ENCODE measurements around the gene MON1B.
"Not testable (repeated sequence)": the region's sequence is repeated elsewhere in the genome, so short reads cannot be mapped to it uniquely, and the experiment has no call there.

Gene MON1B

DNA sequence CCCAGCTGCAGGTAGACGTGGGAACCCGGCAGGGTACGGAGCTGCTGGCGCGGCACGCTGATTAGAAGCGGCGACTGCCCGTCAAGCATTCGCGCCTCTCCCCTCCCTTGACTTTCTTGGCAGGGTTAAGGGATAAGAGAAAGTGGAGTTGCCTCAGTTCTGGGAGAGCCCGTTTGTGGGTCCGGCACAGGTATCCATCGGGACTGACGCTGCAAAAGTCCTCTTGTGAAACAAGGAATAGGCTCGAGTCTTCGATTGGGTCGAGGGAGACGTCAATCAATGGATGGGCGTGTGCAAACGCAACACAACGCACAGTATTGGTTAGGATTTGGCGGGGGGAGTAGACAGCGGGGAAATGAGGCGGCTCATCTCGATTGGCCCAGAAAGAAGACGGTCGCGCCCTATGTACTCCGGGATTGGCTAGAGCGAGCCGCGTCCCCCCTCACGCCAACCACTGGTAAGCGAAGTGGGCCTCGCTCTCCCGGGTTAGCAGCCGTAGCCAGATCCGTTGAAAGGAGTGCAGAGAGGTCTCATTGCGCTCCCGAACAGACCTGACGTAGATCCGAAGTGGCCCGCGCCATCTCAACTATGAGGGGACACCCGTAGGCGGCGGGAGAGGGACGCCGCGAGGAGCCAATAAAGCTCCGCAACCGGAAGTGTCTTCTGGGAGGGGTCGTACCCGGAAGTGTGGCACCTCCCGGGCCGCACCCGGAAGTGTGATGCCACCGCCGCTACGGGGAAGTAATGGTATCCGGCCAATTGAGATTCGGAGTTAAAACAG is at the start of gene MON1B:
TSS of gene MON1B (plus strand) at position 713 of the 781 bp plus-strand sequence. CDS start 296 bp downstream, outside the sequence.
- DNase-seq: peak; percentile 93 to 98

DNA sequence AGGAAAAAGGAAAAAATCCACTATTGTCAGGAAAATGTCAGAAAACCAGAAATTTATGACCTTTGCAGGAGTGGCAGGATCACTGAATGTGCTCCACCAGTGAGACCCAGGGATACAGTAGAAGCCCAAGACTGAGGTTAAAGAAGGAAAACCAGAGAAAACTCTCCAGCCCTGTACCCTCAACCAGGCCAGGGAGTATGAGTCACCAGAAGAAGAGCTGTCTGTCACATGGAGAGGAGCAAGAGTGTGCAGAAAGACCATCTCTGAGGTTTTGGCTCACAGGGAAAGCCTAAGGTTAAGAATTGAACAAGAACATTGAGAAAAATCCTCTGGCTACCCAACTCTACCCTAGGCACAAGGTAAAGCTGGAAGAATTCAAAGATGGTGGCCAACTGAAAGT is 47.6 kb upstream of the MON1B start:
- no peak for DNase-seq

DNA sequence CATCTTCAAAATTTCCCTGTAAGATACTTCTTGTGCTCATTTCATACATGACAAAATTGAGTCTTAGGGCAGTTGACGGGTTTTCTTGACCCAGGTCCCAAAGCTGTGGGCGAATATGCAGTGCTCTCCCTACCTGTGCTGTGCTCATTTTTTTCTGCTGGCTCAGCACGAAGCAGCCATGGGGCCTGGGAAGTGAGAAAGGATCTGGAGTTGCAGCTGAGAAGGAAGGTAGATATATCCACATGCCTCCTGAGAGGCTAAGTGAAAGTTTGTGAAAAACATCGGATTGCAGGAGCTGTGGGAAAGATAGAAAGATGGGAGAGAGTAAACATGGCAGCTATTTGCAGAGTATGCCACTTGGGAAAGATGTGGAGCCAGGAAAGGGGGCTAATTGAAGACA is 42.9 kb upstream of the MON1B start:
- DNase-seq: no peak

DNA sequence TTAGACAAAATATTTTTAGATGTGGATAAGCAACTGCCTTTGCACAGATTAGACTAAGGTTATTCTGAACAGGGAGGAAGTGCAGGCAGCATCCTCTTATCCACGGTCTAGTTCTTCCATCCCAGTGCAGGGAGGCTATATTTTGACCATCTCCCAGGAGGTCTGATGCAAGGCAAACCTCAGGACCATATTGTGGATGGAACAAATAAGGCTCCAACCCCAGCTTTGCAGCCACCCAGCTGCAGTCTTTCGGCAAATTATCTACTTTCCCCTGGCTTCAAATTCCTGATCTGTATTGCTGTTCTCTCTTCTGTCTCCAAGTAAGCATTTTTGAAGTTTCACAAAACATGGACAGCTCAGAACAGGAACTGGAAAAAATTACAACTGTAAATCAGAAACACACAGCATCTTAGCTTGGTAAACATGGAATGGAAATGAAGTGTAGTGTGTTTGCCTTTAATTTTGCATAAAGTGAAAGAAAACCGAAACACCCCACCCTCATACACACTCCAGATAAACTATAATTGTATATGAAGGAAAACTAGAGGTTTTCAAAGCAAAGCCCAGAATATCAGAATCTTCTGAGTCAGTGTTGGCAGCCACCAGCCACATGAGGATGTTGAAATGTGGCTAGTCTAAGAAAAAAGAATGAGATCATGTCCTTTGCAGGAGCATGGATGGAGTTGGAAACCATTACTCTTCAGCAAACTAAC is 33.5 kb upstream of the MON1B start:
- DNase-seq: no peak

DNA sequence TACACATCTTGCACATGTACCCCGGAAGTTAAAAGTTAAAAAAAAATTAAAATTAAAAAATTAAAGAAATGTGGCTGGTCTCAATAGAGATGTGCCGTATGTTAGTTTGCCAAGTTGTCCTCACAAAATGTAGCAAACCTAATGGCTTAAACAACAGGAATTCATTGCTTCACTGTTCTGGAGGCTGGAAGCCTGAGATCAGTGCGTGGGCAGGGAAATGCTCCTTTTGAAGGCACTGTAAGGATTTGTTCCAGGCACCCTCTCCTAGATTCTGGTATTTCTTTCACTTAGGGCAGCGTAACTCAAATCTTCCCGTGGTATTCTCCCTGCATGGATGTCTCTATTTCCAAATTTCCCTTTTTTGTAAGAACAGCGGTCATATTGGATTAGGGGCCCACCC is 32.7 kb upstream of the MON1B start:
- no peak for DNase-seq

DNA sequence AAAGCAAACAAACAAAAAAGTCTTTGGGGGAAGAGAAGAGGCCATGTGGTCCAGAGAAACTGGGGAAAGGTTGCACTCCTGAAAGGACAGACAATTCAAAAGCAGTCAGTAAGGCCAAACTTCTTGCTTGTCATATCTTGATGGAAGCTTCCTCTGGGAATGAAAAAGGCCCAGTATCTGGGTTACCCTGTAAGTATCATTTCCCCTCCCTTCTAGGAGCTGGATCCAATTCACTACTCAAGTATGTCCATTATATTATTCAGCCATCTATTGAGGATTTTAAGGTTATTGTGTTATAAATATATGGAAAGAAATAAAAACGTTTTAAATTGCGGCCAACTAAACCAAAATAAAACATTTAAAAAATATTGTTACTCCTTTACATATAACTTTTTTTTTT is 26.0 kb upstream of the MON1B start:
- DNase-seq: no peak

DNA sequence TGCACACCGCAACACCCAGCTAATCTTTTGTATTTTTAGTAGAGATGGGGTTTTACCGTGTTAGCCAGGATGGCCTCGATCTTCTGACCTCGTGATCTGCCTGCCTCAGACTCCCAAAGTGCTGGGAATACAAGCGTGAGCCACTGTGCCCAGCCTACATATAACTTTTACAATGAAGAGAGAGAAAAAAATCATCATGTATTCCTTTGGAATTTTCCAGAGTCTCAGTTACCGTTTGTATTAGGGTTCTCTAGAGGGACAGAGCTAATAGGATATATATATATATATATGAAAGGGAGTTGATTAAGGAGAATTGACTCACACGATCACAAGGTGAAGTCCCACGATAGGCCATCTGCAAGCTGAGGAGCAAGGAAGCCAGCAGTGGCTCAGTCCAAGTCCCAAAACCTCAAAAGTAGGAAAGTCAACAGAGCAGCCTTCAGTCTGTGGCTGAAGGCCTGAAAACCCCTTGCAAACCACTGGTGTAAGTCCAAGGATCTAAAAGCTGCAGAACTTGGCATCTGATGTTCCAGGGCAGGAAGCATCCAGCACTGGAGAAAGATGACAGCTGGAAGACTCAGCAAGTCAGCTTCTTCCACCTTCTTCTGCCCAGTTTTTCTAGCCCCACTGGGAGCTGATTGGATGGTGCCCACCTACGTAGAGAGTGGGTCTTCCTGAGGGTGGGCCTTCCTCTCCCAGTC is 25.3 kb upstream of the MON1B start:
- DNase-seq: not testable (repeated sequence)

DNA sequence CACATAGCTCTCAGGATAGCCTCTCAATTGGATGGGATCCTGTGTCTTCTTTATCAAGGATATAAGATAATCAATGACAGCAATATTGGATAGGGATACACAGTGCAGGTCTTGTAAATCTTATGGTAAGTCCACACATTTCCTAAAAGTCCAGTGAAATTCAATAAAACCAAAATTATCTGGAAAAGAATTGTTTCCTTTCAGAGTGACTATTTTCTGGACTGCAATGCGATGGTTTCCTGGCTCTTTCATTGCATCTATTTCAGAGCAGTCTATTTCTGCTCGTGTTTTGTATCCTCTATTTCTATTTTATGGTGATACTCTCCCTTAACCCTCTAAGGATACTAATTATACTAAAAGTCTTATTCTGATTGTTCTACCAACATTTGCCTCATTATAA is 24.3 kb upstream of the MON1B start:
- DNase-seq: no peak

DNA sequence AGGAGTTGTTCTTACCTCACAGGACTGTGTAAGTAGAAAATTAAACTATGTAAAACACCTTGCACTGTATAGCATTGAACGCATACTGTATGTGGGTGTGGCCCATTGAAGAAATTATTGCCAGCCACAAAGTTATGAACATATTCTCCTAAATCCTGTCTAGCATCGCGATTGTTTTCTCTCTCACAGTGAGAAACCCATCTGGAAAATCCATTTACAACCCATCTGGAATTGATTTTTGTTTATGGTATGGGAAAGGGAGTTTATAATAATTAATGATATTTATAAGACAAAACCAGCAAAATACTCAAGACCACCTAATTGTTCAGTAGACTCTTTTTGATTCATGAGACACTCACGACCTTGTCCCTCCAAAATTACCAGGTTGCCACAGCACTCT is 22.1 kb upstream of the MON1B start:
- DNase-seq: no peak

DNA sequence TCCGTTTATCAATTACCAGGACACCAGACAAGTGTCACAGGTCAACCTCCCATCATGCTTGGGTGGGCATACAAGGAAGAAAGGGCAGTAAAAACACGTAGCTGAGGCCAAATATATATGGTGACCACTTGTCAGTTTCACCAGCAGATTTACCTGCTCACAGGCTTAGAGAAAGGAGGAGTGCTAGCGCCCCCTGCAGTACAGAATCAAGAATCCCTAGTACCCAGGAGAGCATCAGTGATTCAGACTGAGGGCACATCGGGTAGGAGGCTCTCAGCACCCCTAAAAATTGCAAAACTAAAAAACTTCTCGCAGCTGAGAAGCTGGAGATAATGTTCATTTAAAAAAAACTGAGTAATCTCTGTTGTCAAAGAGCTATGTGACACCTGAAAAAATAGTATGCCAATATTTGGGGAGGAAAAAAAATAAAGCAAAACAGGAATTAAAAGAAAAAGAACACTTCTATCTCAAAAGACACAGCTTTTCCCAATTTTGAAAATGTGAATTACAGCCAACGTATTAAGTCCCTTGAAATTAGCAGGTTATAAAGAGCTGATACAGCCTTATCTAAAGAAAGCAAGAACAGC is 21.2 kb upstream of the MON1B start:
- peak; percentile 48 to 58 for DNase-seq

DNA sequence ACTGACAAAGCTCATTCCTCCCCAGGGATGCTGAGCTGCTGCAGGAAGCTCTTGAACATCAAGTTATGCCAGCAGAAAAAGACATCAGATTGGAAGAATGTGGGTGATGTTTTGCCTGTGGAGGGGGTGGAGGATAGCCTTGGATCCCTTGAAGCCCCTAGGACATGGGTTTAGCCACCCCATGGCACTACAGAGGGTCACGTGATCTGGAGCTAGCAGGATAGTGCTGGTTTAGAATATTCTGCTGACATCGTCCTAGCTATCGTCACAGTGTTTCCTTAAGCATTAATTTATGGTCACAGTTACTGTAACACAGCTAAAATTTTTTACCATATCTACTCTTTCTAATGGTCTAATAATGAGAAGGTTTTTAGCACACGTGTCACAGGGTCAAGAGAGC is 20.2 kb upstream of the MON1B start:
- no peak for DNase-seq

DNA sequence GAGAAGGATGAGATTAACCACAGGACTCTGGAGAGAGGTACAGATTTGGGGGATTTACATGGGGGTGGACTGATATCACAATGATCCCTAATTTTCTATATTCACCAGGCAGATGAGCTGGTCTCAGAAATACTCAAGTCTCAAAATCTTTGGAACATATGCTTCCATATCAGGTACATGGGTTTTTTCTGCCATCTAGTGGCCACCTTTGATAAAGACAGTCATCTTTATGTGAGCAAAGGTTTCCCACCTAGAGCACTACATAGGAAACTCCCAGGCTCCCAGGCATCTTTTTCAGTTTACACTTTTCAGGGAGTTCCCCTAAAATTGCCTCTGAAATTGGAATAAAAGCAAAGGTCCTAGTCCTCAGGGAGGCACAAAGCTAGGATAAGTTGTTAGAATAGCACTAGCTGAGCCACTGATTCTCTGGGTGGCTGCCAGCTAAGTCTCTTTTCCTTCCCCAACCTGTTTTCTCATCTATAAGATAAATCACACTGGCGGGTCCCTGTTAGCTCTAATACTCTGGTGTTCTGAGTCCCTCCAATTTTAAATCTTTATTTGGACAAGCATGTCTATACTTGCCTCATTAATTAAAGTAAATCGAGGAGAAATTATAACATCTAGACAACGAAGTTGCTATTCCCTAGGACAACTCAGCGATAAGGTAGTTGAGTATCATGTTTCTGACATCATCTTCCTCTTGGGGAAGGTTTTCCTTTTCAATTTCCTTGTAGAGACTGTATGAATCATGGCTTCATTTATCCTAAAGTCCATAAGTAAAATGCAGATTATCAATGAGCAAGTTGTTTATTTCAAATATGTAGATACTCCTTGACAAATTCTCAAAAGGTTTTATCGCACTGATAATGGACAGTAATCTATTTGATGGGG is 19.0 kb upstream of the MON1B start:
- DNase-seq: peak; percentile 45 to 51

DNA sequence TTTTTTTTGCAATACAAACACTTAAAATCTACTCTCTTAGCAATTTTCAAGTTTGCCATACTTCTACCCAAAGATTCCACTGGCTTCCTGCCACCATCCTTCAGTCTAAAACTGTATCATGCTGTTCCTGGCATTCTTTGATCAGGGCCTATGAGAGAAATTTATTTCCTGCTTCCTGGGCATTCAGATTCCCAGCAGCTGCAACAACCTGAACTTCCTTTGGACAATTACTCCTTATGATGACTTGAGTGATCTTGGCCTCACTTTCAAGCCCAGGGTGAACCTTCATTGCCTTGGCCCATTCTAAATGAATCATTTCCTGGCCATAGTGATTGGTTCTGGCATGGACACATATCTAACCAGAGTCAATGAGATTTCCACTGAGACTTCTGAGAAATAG is 18.0 kb upstream of the MON1B start:
- no peak for DNase-seq

DNA sequence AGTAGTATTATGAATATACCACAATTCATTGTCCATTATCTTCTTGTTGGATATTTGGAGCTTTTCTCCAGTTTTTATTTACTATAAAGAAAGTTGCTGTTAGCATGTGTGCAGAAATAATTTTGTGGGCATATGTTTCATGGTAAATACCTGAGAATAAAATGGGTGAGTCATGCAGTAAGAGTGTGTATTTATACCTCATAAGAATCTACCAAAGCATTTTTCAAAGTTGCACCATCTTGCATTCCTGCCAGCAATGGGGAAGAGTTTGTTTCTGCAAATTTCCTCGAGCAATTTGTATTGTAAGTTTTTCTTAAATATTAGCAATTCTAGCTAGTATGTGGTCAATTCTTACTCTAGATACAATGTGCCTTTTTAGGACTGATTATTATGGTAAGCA is 7.9 kb upstream of the MON1B start:
- no peak for DNase-seq

DNA sequence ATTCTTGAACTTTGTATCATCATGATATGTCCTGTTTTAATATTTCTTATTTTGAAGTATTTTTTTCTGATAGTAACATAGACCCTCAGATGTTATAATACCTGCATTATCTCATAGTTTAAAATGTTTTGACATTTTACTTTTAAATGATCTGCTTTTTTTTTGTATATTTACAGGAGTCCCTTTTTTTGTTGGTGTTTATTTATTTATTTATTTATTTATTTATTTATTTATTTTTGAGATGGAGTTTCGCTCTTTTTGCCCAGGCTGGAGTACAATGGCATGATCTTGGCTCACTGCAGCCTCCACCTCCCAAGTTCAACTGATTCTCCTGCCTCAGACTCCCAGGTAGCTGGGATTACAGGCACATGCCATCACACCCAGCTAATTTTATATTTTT is 4.7 kb upstream of the MON1B start:
- DNase-seq: not testable (repeated sequence)

DNA sequence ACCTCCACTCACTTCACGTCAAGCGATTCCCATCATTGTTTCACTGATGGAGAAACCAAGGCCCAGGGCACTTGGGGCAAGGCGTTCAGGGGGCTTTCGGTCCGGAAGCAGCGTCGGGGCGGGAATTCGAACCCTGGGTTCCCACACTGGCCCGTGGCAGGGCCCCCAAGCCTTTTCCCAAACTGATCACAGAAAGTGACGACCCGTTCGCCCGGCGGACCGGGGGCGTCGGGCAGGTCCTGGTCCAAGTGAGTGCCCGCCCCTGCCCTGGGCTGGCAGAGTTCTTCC is 856 bp upstream of the MON1B start:
- no peak for DNase-seq

DNA sequence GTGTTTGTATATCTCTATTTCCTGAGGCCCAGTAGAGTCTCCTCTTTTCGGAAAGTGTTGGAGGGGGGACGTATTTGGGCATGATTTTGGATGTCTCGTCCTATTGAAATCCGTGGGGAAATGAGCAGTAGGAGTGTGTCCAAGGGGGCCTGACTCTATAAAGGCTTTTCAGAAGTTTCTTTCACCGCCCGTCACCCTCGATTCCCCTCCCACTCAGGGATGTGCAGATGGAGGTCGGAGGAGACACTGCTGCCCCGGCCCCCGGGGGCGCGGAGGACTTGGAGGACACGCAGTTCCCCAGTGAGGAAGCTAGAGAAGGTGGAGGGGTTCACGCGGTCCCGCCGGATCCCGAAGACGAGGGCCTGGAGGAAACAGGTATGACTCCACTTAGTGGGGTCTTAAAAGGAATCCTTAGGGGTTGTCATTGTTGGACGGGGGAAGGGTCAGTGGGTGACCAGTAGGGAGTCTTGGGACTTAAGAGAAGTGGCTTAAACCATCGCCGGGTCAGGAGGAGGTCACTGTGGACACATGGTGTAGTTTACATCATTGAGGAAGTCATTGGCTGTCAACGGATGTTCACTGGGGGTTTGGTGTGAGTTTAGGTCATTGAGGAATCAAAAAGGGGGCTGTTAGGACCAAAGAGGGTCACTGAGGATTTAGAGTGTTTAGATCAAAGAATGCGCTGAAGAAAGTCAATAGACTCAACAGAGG is 424 bp downstream of the MON1B start:
- DNase-seq: no peak

DNA sequence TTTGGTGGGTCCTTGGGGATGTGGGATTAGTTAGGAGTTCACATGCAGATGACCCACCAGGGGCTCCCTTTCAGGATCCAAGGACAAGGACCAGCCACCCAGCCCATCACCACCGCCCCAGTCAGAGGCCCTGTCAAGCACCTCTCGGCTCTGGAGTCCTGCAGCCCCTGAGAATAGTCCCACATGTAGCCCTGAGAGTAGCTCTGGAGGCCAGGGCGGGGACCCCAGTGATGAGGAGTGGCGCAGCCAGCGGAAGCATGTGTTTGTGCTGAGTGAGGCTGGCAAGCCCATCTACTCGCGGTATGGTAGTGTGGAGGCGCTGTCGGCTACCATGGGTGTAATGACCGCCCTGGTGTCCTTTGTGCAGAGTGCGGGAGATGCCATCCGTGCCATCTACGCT is 2.4 kb downstream of the MON1B start:
- DNase-seq: no peak

DNA sequence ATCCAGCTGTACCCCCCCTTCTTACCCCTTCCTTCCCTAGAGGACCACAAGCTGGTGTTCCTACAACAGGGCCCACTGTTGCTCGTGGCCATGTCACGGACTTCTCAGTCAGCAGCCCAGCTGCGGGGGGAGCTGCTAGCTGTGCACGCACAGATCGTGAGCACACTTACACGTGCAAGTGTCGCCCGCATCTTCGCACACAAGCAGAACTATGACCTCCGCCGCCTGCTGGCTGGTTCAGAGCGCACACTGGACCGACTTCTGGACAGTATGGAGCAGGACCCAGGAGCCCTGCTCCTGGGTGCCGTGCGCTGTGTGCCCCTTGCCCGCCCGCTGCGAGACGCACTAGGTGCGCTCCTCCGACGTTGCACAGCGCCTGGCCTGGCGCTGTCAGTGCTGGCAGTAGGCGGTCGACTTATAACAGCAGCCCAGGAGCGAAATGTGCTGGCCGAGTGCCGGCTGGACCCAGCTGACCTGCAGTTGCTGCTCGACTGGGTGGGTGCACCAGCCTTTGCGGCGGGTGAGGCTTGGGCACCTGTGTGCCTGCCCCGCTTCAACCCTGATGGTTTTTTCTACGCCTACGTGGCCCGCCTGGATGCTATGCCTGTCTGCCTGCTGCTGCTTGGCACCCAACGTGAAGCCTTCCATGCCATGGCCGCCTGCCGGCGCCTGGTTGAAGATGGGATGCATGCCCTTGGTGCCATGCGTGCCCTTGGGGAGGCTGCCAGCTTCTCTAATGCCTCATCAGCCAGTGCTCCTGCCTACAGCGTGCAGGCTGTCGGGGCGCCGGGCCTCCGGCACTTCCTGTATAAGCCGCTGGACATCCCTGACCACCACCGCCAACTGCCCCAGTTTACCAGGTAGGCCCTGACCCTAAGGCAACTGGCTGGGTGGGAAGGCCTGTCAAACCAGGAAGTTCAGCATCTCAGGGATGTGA is 3.6 kb downstream of the MON1B start:
- DNase-seq: no peak

DNA sequence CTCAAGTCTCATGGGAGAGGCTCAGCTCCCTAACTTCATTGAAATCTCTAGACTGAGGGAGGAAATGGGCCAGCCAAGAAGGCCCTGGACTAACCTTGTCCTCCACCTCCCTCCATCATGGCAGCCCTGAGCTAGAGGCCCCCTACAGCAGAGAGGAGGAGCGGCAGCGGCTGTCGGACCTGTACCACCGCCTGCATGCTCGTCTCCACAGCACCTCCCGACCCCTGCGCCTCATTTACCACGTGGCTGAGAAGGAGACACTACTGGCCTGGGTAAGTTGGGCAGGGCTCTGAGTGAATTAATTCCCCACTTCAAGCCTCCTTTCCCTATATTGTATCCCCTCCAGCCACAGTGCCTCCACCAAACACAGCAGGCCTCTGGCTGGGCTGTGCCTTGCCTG is 4.4 kb downstream of the MON1B start:
- DNase-seq: no peak

DNA sequence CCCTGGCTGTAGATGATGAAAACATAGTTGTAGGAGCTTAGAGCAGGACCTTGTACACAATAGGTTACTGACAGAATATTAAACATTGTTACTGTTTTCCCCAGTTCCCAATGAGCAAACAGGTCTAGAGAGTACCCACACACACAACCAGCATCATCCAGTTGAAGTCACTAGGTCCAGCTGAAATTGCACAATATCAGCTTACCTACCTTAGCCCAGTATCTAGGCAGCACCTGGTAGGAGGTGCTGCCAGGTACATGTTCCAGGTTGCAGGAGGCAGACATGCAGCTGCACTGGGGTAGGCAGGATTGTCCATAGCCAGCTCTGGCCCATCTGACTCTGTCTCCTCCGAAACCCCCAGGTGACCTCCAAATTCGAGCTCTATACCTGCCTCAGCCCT is 6.8 kb downstream of the MON1B start:
- no peak for DNase-seq

Measured in NCI-H2081 (cell line).